Measurements from ENCODE around the gene SMYD4. TPM values are rescaled to one million over a fixed set of nuclear protein-coding genes. Genes with fewer than 3 reads are reported as not detected.

Gene SMYD4
- total RNA-seq, 6 donors from 2014 or later, result 9.1 to 28.3 (median 17.3) TPM

DNA sequence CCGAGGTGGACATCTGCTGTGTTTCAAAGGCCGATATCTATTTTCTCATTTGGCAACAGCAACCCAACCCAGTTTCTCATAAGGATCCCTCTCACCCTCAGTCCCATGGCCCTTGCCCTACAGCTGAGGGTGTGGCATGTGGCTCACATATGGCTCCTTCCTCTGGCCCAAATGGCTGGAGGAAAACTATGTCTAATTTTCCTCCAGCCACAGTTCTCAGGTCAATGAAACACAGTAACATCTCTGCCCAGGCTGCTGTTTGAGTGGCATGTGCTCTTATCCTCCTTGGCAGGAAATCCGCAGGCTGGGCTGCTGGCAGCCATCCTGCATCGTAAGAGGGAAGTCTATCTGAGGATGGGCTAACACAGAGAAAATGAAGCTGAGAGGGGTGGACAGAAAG, 43.8 kb downstream of the SMYD4 start:
- 54 to 56% methylated on average over 4 of the region's 4 CpGs for WGBS, 2 donors
- peak overlapping the region; percentile 74 to 97 (median 82) for H3K27ac ChIP-seq
- peak; percentile 9 to 18 for TF ChIP-seq POLR2AphosphoS5 (IDR thresholded peaks at IDR 0.05)
- no peak for TF ChIP-seq EP300 (IDR thresholded peaks at IDR 0.05)
- TF ChIP-seq POLR2A (IDR thresholded peaks at IDR 0.05), result no peak
- H3K9me3 ChIP-seq, result no peaks in the 10 kb centered on the region
- DNase-seq (no peak), ATAC-seq (ENCODE audit: low FRiP score in 2 of 2) (no peak)
- H3K36me3 ChIP-seq, result peaks cover 0 to 8% (median 2%) of the 10 kb centered on the region in 4 donors
- no peaks in the 10 kb centered on the region for H3K27me3 ChIP-seq
- peaks cover 52 to 62% (median 58%) of the 10 kb centered on the region in 4 donors for H3K4me1 ChIP-seq
- H3K4me3 ChIP-seq, result no peak overlapping the region

DNA sequence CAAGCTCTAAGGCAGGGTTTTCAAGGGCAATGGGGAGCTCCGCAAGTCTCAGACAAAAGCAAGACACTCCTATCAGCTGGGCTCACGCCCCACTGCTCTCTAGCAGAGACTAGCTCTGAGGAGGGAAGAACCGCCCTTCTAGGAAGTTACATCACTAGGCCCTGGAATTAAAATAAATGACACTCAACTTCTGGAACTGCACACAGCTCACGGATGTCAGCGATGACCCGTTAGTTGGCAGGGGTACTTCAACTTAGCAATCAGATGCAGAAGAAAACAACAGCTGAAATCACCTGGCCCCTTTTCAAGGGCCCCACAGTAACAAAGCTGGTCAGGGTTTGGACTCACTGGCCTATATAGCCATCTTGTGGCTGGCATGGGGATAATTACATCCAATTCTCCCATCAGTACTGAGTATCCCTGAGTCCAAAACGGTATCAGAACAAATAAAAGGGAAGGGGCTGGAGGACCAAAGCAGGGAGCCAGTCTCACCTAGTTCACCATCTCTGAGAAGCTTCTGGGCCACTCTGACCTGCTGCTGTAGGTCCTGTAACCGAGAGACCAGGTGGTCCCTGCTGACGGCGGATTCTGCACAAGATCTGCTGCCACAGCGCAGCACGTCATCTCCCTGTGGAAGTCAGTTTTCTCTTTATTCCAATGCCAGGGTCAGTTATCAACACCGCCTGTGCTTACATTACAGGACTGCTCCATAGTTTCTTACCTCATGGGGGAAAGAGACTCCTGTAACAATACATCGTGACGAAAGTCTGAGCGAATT, 45.7 kb downstream of the SMYD4 start:
- H3K36me3 ChIP-seq, result peaks cover 0 to 11% (median 3%) of the 10 kb centered on the region in 4 donors
- DNase-seq (peak in 1 of 2 donors; percentile 94), ATAC-seq (ENCODE audit: low FRiP score in 2 of 2) (peak; percentile 90 to 91)
- WGBS, 2 donors, result 46 to 47% methylated on average over 16 of the region's 16 CpGs
- peaks cover 64 to 80% (median 71%) of the 10 kb centered on the region in 4 donors for H3K4me1 ChIP-seq
- H3K4me3 ChIP-seq, result no peak overlapping the region
- no peaks in the 10 kb centered on the region for H3K9me3 ChIP-seq
- no peaks in the 10 kb centered on the region for H3K27me3 ChIP-seq
- peak overlapping the region; percentile 95 to 98 (median 96) for H3K27ac ChIP-seq
- TF ChIP-seq, protein P1, sequence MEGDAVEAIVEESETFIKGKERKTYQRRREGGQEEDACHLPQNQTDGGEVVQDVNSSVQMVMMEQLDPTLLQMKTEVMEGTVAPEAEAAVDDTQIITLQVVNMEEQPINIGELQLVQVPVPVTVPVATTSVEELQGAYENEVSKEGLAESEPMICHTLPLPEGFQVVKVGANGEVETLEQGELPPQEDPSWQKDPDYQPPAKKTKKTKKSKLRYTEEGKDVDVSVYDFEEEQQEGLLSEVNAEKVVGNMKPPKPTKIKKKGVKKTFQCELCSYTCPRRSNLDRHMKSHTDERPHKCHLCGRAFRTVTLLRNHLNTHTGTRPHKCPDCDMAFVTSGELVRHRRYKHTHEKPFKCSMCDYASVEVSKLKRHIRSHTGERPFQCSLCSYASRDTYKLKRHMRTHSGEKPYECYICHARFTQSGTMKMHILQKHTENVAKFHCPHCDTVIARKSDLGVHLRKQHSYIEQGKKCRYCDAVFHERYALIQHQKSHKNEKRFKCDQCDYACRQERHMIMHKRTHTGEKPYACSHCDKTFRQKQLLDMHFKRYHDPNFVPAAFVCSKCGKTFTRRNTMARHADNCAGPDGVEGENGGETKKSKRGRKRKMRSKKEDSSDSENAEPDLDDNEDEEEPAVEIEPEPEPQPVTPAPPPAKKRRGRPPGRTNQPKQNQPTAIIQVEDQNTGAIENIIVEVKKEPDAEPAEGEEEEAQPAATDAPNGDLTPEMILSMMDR (IDR thresholded peaks at IDR 0.05), result peak; percentile 67 to 90 (median 83)
- TF ChIP-seq EP300 (IDR thresholded peaks at IDR 0.05) (peak; percentile 42 to 98 (median 86)), POLR2AphosphoS5 (IDR thresholded peaks at IDR 0.05) (peak; percentile 86 to 96), POLR2A (IDR thresholded peaks at IDR 0.05) (peak in 3 of 4 donors; percentile 45 to 83 (median 58))

DNA sequence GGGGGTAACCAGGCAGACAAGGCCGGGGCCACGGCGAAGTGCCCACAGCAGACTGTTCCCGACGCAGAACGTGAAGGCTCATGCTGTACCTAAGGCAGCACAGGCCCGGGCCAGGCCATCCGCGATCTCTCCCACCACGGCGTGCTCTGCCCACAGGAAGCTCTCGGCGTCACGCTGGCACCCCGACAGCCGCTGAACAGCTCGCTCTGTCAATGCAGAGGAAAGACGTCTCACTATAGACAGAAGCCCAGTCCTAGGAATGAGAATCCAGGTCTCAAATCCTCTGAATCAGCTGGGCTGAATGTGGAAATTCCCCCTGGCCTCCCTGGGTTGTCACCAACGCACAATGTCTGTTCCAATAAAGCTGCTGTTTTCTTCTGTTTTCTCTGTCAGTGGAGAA, 46.4 kb downstream of the SMYD4 start:
- ATAC-seq (ENCODE audit: low FRiP score in 2 of 2) (peak; percentile 2 to 4), DNase-seq (peak; percentile 42 to 88)
- WGBS, 2 donors, result 45 to 75% methylated on average over 19 of the region's 19 CpGs
- no peaks in the 10 kb centered on the region for H3K9me3 ChIP-seq
- peak overlapping the region; percentile 95 to 98 (median 96) for H3K27ac ChIP-seq
- no peak for TF ChIP-seq EP300 (IDR thresholded peaks at IDR 0.05)
- peak overlapping the region in 1 of 4 donors; percentile 1 for H3K4me3 ChIP-seq
- H3K27me3 ChIP-seq, result no peaks in the 10 kb centered on the region
- peaks cover 0 to 11% (median 3%) of the 10 kb centered on the region in 4 donors for H3K36me3 ChIP-seq
- peaks cover 64 to 82% (median 73%) of the 10 kb centered on the region in 4 donors for H3K4me1 ChIP-seq

DNA sequence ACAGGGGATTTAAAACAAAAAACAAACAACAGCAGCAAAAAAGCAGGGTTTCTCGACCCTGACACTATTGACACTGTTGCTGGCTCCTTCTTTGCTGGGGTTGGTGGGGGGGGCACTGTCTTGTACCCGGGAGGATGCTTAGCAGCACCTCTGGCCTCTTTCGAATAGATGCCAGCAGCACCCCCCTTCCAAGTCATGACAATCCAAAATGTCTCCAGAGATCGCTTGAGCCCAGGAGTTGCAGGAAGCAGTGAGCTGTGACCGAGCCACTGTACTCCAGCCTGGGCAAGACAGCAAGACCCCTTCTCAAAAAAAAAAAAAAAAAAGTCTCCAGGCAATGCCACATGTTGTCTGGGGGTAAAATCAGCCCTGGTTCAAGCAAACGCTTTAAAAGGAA, 47.5 kb downstream of the SMYD4 start:
- Histone ChIP-seq H3K4me1 (peaks cover 61 to 81% (median 68%) of the 10 kb centered on the region in 4 donors), H3K36me3 (peaks cover 0 to 15% (median 3%) of the 10 kb centered on the region in 4 donors), H3K27me3 (no peaks in the 10 kb centered on the region), H3K4me3 (no peak overlapping the region), H3K27ac (peak overlapping the region; percentile 95 to 98 (median 96)), H3K9me3 (no peaks in the 10 kb centered on the region)
- ATAC-seq (ENCODE audit: low FRiP score in 2 of 2) (no peak), DNase-seq (no peak)
- WGBS, 2 donors, result 54 to 55% methylated on average over 6 of the region's 6 CpGs
- TF ChIP-seq EP300 (IDR thresholded peaks at IDR 0.05) (no peak), POLR2A (IDR thresholded peaks at IDR 0.05) (no peak), POLR2AphosphoS5 (IDR thresholded peaks at IDR 0.05) (no peak)
- TF ChIP-seq, protein P1 (IDR thresholded peaks at IDR 0.05), result no peak

DNA sequence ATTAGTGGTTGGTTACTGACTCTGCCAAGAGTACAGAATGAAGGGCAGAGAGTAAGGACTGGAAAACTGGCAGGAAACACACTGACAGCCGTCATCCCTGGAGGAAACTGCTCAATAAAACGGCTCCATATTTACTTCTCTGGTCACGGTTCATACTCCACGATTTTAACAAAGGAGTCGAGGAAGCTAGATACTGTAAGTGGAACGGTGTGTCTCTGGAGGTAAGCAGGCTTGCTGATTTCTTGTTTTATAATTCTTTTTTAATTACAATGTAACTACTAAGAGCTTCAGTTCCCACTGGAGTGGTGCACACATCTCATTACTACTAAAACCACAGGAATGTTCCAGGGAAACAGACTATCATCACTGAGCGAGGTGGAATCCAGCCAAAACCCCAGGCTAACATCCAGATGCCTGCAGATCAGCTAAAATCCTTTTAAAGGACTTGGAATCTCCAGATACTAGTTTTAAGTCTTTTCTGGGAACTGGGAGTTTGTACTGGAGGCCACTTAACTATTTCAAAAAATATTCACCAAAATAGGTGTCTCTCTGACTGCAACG, 50.1 kb downstream of the SMYD4 start:
- no peak overlapping the region for H3K4me3 ChIP-seq
- peaks cover 0 to 15% (median 9%) of the 10 kb centered on the region in 4 donors for H3K36me3 ChIP-seq
- H3K27me3 ChIP-seq, result no peaks in the 10 kb centered on the region
- peak overlapping the region; percentile 95 to 98 (median 96) for H3K27ac ChIP-seq
- DNase-seq (peak in 1 of 2 donors; percentile 74), ATAC-seq (ENCODE audit: low FRiP score in 2 of 2) (peak; percentile 24 to 61)
- TF ChIP-seq POLR2A (IDR thresholded peaks at IDR 0.05) (no peak), EP300 (IDR thresholded peaks at IDR 0.05) (peak in 2 of 4 donors; percentile 27 to 69)
- WGBS, 2 donors, result 30 to 35% methylated on average over 8 of the region's 8 CpGs
- no peaks in the 10 kb centered on the region for H3K9me3 ChIP-seq
- H3K4me1 ChIP-seq, result peaks cover 43 to 70% (median 52%) of the 10 kb centered on the region in 4 donors

DNA sequence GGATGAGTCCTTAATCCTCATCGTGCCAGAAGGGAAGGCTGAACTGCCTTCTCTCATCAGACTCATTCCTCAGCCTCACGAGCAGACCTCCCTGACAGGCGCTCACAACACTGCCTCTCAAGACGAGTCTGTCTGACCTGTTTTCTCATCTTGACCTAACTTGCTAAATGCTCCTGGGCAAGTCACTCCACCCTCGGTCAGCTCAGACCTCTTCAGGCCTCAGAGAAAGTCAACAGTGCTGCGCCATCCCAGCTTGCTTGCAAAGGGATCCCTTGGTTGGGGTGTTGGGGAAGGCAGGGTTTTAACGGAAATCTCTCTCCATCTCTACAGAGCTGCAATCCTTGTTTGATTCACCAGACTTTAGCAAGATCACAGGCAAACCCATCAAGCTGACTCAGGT, 52.8 kb downstream of the SMYD4 start:
- ATAC-seq (ENCODE audit: low FRiP score in 2 of 2) (no peak), DNase-seq (no peak)
- no peak for TF ChIP-seq POLR2A (IDR thresholded peaks at IDR 0.05)
- no peak for TF ChIP-seq EP300 (IDR thresholded peaks at IDR 0.05)
- no peak for TF ChIP-seq POLR2AphosphoS5 (IDR thresholded peaks at IDR 0.05)
- TF ChIP-seq, protein P1 (IDR thresholded peaks at IDR 0.05), result no peak
- H3K36me3 ChIP-seq, result peaks cover 0 to 15% (median 9%) of the 10 kb centered on the region in 4 donors
- 87% methylated on average over 7 of the region's 7 CpGs for WGBS, 2 donors
- no peaks in the 10 kb centered on the region for H3K9me3 ChIP-seq
- no peaks in the 10 kb centered on the region for H3K27me3 ChIP-seq
- H3K27ac ChIP-seq, result peak overlapping the region in 2 of 4 donors; percentile 35 to 97
- H3K4me3 ChIP-seq, result no peak overlapping the region
- H3K4me1 ChIP-seq, result peaks cover 21 to 50% (median 38%) of the 10 kb centered on the region in 4 donors
